ENCODE measurements around the gene SPOCK3. TPM values are rescaled to one million over a fixed set of nuclear protein-coding genes. Genes with fewer than 3 reads are reported as not detected.

SPOCK3 gene
- total and polyA plus RNA-seq, 2 of the 13 experiments (the other 11 are each of a cell fraction or from before 2014, with no cell fraction given), result not detected

GRCh38 chr4:167176723-167177367 is 57.4 kb downstream of the SPOCK3 start (continued):
- TF ChIP-seq THRA (CRISPR knock-in tag; IDR thresholded peaks at IDR 0.05; ENCODE audit: borderline replicate concordance), result no peak
- TF ChIP-seq RARG (CRISPR knock-in tag; IDR thresholded peaks at IDR 0.05; ENCODE audit: low read depth), result no peak
- TF ChIP-seq RBAK (CRISPR knock-in tag; IDR thresholded peaks at IDR 0.05), result no peak
- no peak for TF ChIP-seq KDM3A (CRISPR knock-in tag; IDR thresholded peaks at IDR 0.05; ENCODE audit: low read depth)
- no peak for TF ChIP-seq TAF1 (CRISPR knock-in tag; IDR thresholded peaks at IDR 0.05)
- TF ChIP-seq MAX (IDR thresholded peaks at IDR 0.05), result peak; percentile 10; the same call in 1 of the 2 replicates
- TF ChIP-seq KLF9 (CRISPR knock-in tag; IDR thresholded peaks at IDR 0.05; ENCODE audit: low read depth), result no peak
- no peak for TF ChIP-seq ZNF720 (CRISPR knock-in tag; IDR thresholded peaks at IDR 0.05)
- TF ChIP-seq SMAD1 (CRISPR knock-in tag; IDR thresholded peaks at IDR 0.05; ENCODE audit: borderline replicate concordance, low read depth), result no peak
- TF ChIP-seq ZBTB7A (CRISPR knock-in tag; IDR thresholded peaks at IDR 0.05), result no peak
- peak; percentile 62; the same call in 1 of the 2 replicates for TF ChIP-seq HMG20A (CRISPR knock-in tag; IDR thresholded peaks at IDR 0.05; ENCODE audit: borderline replicate concordance)
- no peak for TF ChIP-seq EZH2 (conservative IDR thresholded peaks at IDR 0.05; ENCODE audit: low read depth, low read length)
- no peak for TF ChIP-seq SIX4 (CRISPR knock-in tag; IDR thresholded peaks at IDR 0.05)
- 0 out of 2 replicates have a peak, but pooled peaks have one; percentile 16 for TF ChIP-seq IRF2 (CRISPR knock-in tag; IDR thresholded peaks at IDR 0.05)
- TF ChIP-seq ZNF367 (CRISPR knock-in tag; IDR thresholded peaks at IDR 0.05; ENCODE audit: borderline replicate concordance), result no peak
- TF ChIP-seq SNAPC5 (CRISPR knock-in tag; IDR thresholded peaks at IDR 0.05; ENCODE audit: borderline replicate concordance), result no peak
- no peak for TF ChIP-seq ZBTB37 (CRISPR knock-in tag; IDR thresholded peaks at IDR 0.05)
- TF ChIP-seq ZFP62 (CRISPR knock-in tag; IDR thresholded peaks at IDR 0.05), result no peak
- no peak for TF ChIP-seq SSRP1 (CRISPR knock-in tag; IDR thresholded peaks at IDR 0.05)
- TF ChIP-seq JUN (CRISPR knock-in tag; IDR thresholded peaks at IDR 0.05), result peak; percentile 82
- TF ChIP-seq PRDM4 (CRISPR knock-in tag; IDR thresholded peaks at IDR 0.05; ENCODE audit: borderline replicate concordance), result no peak
- no peak for TF ChIP-seq ZNF780A (CRISPR knock-in tag; IDR thresholded peaks at IDR 0.05)
